Frontal cortex (tissue), 4 donors: ENCODE measurements around the gene CAND1. TPM values are rescaled to one million over a fixed set of nuclear protein-coding genes. Genes with fewer than 3 reads are reported as not detected.
A peak's percentile ranks its signal among the peaks of the same experiment; 100 is the strongest.
"Not testable (repeated sequence)": the region's sequence is repeated elsewhere in the genome, so short reads cannot be mapped to it uniquely, and the experiment has no call there.

Experiments
- DNase-seq, 2 donors: peaks; one replicate each; pipeline ENCODE4 v3.0.0; 2012; ENCODE audit warnings: low spot score in 2 of 2
- FAIRE-seq: peaks from 2 replicates; lab custom pipeline; 2012; peaks lifted over from hg19 to GRCh38; lab: Jason Lieb, UNC
- total RNA-seq: library from RNA; depleted of rRNA; stranded (reverse); fragments of >200 nt; gene quantifications from one replicate; pipeline ENCODE4 v1.2.3, GENCODE V29; 2014
- donor health status: control.
- donor health status: control.
- donor health status: control.

Gene CAND1
- total RNA-seq, 1 donor from 2014 or later = 285 TPM

- no peak for DNase-seq
- no peak for FAIRE-seq
Observed at GRCh38 chr12:67331828-67332227, 62.7 kb downstream of the CAND1 start.

GRCh38 chr12:67333649-67334048, 64.5 kb downstream of the CAND1 start:
- FAIRE-seq = no peak
- no peak for DNase-seq

DNA sequence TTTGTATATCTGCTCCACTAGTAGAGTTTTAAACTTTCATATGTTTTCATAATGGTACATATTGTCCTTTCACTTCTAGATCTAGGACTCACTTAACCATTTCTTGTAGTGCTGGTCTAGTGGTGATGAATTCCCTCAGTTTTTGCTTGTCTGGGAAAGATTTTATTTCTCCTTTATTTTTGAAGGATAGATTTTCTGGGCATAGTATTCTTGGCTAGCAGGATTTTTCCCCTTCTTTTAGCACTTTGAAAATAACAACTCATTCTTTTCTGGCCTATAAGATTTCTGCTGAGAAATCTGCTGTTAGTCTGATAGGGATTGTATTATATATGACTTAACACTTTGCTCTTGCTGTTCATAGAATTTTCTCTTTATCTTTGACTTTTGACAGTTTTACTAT, 69.3 kb downstream of the CAND1 start:
- DNase-seq = no peak
- no peak for FAIRE-seq

DNA sequence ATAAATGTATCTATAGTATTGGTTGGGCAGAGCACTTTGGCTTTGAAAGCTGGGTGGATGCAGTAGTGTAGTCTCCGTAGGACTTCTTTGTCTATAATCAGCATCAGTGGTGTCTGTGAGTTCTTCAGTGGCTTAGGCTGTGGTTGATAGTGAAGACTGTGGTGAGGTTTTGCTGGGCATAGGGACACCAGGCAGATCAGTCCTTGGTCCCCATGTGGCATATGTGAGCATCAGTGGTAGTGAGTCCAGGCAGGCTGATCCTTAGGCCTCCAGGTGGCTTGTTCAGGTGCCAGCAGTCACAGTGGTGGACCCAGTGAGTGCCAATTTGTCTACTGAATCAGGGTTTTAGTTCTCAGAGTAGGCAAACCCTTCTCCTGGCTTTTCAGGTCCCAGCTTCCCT, 70.4 kb downstream of the CAND1 start:
- FAIRE-seq (no peak), DNase-seq (no peak)

DNA sequence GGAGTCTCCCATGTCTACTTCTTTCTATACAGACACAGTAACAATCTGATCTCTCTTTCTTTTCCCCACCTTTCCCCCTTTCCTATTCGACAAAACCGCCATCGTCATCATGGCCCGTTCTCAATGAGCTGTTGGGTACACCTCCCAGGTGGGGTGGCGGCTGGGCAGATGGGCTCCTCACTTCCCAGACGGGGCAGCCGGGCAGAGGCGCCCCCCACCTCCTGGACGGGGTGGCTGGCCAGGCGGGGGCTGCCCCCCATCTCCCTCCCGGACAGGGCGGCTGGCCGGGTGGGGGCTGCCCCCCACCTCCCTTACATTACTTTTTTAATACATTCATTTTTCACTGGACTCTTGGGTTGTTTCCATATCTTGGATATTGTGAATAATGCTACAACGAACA, 71.9 kb downstream of the CAND1 start:
- FAIRE-seq, DNase-seq: not testable (repeated sequence)

GRCh38 chr12:67344979-67345710, 76.0 kb downstream of the CAND1 start:
- DNase-seq (no peak), FAIRE-seq (no peak)

DNA sequence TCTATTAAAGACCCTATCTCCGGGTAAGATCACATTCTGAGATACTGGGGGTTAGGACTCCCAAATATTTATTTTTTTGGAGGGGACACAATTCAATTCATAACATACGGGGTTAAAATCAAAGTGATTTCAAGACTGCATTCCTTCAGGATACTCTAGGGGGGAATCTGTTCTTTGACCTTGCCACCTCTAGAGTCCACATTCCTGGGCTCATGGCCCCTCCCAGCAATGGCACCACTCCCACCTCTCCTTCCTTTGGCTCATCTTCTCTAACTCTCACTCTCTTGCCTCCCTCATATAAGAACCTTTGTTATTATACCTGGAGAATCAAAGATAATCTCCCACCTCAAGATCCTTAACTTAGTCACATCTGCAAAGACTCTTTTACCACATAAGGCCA, 79.5 kb downstream of the CAND1 start:
- no peak for FAIRE-seq
- DNase-seq = no peak

GRCh38 chr12:67352682-67353081, 83.5 kb downstream of the CAND1 start:
- no peak for DNase-seq
- no peak for FAIRE-seq

DNA sequence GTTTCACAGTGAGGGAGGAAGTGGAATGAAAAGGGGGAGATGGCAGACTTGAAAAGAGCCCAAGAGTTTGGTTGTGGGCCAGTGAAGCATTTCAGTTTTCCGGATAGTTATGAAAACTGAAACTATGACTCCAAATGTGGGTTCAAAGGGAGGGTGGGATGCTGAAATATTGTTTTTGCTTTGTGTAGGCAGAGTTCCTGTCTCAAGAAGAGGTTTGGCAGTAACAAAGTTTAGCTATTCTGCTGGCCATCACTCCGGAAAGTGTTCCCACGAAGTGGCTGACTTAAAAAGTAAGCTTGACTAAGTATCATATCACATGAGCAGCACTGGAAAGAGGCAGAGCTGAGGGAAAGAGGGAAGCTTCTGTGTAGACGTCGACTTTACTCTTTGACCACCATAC, 85.2 kb downstream of the CAND1 start:
- DNase-seq (no peak), FAIRE-seq (no peak)

DNA sequence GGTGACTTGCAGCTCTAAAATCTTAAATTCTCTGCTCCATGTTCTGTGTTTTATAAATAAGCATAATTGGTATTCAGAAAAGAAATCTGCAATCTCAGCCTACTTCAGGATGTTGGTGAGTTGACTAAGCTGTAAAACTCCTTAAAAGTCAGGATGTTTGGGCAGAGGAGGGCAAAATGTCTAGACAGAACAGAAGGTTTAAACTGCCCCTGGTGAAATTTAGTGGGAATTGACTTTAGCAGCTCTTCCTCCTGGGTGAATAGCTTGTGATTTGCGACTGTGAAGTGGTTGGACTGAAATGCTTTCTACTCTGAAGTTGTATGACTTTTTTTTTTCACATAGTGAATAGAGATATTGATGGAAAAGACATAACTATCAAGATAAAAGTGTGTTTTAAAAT, 85.8 kb downstream of the CAND1 start:
- FAIRE-seq = no peak
- no peak for DNase-seq

- peak; percentile 78 for FAIRE-seq
- DNase-seq = peak in 1 of 2 donors; percentile 8
Observed at GRCh38 chr12:67355428-67356379, 86.5 kb downstream of the CAND1 start.

DNA sequence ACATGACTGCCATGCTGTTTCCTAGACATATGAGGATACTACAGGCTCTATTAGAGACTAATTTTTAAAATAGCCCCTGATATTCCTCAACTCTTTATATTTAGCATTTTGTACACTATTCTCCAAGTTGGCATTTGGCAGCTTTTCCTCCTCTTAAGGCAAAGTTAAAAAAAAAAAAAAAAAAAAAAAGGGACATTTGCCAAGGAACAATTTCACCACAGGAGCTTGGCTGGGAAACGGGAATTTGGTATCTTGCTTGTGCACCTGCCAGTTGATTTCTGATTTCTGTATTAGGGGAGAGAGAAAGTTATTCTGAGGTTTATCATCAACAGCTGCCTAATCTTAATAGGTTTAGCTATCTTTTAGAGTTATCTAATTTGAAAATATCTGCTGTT, 87.2 kb downstream of the CAND1 start:
- DNase-seq (no peak), FAIRE-seq (no peak)

GRCh38 chr12:67357376-67358125, 88.4 kb downstream of the CAND1 start:
- DNase-seq (no peak), FAIRE-seq (no peak)

DNA sequence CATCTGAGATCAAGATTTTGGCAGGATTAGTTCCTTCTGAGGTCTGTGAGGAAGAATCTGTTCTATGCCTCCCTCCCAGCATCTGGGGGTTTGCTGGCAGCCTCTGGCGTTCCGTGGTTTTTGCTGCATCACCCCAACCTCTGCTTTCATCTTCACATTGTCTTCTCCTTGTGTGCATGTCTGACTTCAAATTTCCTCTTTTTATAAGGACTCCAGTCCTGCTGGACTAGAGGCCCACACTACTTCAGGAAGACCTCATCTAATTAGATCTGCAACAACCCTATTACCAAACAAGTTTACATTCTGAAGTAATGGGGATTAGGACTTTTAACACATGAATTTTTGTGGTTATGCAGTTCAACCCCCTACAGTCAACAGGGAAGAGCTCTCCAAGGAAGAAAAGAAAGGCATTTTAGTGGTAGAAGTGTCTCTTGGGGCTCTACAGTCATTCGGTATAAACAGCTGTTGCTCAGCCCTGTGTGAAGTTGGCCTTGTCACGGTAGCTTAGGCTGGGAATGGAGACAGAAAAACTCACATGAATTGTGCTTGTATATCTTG, 89.7 kb downstream of the CAND1 start:
- no peak for FAIRE-seq
- DNase-seq = no peak

- FAIRE-seq (no peak), DNase-seq (no peak)
Observed at GRCh38 chr12:67362526-67362925, 93.4 kb downstream of the CAND1 start.

DNA sequence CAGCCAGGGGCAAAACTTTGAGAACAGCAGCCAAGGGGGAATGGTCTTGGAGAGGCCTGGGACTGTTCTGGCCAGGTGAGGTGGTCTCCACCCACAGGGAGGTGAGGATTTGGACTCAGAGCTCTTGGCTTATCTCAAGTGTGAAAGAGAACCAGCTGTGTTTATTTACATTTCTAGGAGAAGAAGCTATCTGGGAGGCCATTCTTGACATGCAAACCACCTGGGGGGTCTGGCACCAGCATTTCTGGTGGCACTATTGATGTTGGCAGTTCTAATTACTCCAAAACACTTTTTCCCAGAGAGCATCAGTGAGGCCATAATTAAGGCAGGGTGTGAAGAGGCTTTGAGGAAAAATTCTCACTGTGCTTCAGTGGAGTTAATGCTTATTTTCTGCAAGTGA, 95.1 kb downstream of the CAND1 start:
- no peak for DNase-seq

DNA sequence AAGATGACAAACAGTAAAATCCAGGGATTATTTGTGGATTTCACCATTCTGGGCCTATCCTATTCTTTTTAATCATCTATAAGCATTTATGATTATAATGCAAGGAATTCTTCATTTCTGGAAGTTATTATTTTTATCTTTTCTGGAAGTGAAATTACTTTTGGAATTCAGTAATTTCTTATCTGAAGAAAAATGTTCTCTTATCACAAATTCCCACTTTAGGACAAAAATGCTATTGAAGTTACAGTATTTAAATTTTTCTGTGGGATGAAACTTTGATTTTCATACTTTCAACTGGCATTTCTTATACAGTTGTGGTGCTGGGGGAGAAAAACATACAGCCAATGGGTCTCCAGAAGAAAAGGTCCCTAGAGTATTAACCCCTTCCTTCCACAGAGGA, 96.0 kb downstream of the CAND1 start:
- DNase-seq (no peak), FAIRE-seq (no peak)

More for the DNA sequence above, 95.1 kb downstream of the CAND1 start:
- FAIRE-seq = no peak

DNA sequence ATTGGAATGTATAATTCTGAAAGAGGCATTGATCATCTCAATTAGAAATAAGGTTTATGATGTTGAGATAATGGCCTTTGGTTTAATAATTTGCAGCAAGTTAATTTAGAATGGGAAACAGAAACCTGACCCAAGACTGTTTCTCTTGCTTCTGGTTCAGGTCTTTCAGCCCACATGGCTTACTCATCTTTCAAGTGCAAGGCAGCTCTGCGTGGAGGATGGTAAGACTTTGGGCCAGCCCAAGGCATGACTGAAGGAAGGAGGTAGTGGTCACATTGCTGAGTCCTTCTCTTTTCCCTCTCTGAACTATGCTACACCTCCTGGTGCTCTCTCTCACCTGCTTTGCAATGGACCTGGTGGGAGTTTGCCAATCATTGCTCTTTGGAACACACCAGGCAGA, 98.7 kb downstream of the CAND1 start:
- no peak for FAIRE-seq
- DNase-seq = no peak
